NCI-H128 (cell line): ENCODE results near the gene NMB.

ENCODE experiments used
- DNase-seq: peaks from one replicate; lab custom pipeline; 2025; ENCODE audit not compliant: unreplicated experiment; lab: John Stamatoyannopoulos, UW

Gene NMB

GRCh38 chr15:84620626-84621025 is 37.4 kb downstream of the NMB start:
- no peak for DNase-seq

- no peak for DNase-seq
Observed at GRCh38 chr15:84616235-84616634, 41.8 kb downstream of the NMB start.

- DNase-seq, result no peak
Observed at GRCh38 chr15:84611631-84612030, 46.4 kb downstream of the NMB start.

GRCh38 chr15:84609818-84610525 is 48.0 kb downstream of the NMB start:
- DNase-seq, result no peak

GRCh38 chr15:84608707-84609284 is 49.2 kb downstream of the NMB start:
- DNase-seq, result no peak

- no peak for DNase-seq
Observed at GRCh38 chr15:84606653-84607120, 51.3 kb downstream of the NMB start.

GRCh38 chr15:84605554-84605882 is 52.5 kb downstream of the NMB start:
- no peak for DNase-seq
